ENCODE data around the gene A2M. TPM values are rescaled to one million over a fixed set of nuclear protein-coding genes. Genes with fewer than 3 reads are reported as not detected.
A peak's percentile ranks its signal among the peaks of the same experiment; 100 is the strongest.

Gene A2M
- polyA plus RNA-seq, 2 of the 4 experiments (the other 2 are of a cell fraction) = not detected

- Histone ChIP-seq H3K9me3 (no peaks in the 10 kb centered on the region), H3K4me3 (no peak overlapping the region), H3K27ac (no peak overlapping the region), H3K4me2 (no peak overlapping the region), H3K4me1 (no peaks in the 10 kb centered on the region)
- TF ChIP-seq, protein P1, sequence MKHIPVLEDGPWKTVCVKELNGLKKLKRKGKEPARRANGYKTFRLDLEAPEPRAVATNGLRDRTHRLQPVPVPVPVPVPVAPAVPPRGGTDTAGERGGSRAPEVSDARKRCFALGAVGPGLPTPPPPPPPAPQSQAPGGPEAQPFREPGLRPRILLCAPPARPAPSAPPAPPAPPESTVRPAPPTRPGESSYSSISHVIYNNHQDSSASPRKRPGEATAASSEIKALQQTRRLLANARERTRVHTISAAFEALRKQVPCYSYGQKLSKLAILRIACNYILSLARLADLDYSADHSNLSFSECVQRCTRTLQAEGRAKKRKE (CRISPR knock-in tag; IDR thresholded peaks at IDR 0.05; ENCODE audit: low read depth) = no peak
- TF ChIP-seq MYC (IDR thresholded peaks at IDR 0.05; ENCODE audit: borderline replicate concordance, low read length) (no peak), MAZ (IDR thresholded peaks at IDR 0.05; ENCODE audit: borderline replicate concordance, low read depth, low read length) (no peak), FOSL2 (IDR thresholded peaks at IDR 0.05) (no peak), FOSL2 (CRISPR knock-in tag; IDR thresholded peaks at IDR 0.05) (no peak), CEBPB (IDR thresholded peaks at IDR 0.05) (no peak), KDM5A (IDR thresholded peaks at IDR 0.05) (no peak)
- TF ChIP-seq, protein P2, sequence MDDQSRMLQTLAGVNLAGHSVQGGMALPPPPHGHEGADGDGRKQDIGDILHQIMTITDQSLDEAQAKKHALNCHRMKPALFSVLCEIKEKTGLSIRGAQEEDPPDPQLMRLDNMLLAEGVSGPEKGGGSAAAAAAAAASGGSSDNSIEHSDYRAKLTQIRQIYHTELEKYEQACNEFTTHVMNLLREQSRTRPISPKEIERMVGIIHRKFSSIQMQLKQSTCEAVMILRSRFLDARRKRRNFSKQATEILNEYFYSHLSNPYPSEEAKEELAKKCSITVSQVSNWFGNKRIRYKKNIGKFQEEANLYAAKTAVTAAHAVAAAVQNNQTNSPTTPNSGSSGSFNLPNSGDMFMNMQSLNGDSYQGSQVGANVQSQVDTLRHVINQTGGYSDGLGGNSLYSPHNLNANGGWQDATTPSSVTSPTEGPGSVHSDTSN (IDR thresholded peaks at IDR 0.05) = no peak
- TF ChIP-seq, protein P3, sequence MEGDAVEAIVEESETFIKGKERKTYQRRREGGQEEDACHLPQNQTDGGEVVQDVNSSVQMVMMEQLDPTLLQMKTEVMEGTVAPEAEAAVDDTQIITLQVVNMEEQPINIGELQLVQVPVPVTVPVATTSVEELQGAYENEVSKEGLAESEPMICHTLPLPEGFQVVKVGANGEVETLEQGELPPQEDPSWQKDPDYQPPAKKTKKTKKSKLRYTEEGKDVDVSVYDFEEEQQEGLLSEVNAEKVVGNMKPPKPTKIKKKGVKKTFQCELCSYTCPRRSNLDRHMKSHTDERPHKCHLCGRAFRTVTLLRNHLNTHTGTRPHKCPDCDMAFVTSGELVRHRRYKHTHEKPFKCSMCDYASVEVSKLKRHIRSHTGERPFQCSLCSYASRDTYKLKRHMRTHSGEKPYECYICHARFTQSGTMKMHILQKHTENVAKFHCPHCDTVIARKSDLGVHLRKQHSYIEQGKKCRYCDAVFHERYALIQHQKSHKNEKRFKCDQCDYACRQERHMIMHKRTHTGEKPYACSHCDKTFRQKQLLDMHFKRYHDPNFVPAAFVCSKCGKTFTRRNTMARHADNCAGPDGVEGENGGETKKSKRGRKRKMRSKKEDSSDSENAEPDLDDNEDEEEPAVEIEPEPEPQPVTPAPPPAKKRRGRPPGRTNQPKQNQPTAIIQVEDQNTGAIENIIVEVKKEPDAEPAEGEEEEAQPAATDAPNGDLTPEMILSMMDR (IDR thresholded peaks at IDR 0.05) = no peak
- POLR2A ChIA-PET = no interaction called here
- FAIRE-seq (peak; percentile 63), DNase-seq (ENCODE audit: low read depth in 1 of 2, low spot score in 1 of 2) (no peak), ATAC-seq (no peak)
- 41% methylated on average over 5 of the region's 5 CpGs for WGBS (ENCODE audit: missing lambda C conversion rate)
- CTCF ChIA-PET = interaction anchor here (2.5 to 2.8 kb wide), 2 partner anchors 9 to 17 kb away, joined by 7 to 10 read pairs; no protein-coding TSS in a partner anchor
Observed at GRCh38 chr12:9032202-9032964, 83.3 kb downstream of the A2M start.

GRCh38 chr12:9030776-9031175, 84.9 kb downstream of the A2M start:
- ATAC-seq (no peak), FAIRE-seq (no peak), DNase-seq (ENCODE audit: low read depth in 1 of 2, low spot score in 1 of 2) (no peak)
- no peak overlapping the region for H3K4me2 ChIP-seq
- POLR2A ChIA-PET = no interaction called here
- no peak overlapping the region for H3K4me3 ChIP-seq
- TF ChIP-seq NPAS2 (CRISPR knock-in tag; IDR thresholded peaks at IDR 0.05; ENCODE audit: borderline replicate concordance) (no peak), JUNB (IDR thresholded peaks at IDR 0.05) (no peak), GATA3 (IDR thresholded peaks at IDR 0.05; ENCODE audit: borderline replicate concordance) (no peak), EP300 (IDR thresholded peaks at IDR 0.05) (no peak), HEYL (CRISPR knock-in tag; IDR thresholded peaks at IDR 0.05) (no peak), CBX8 (IDR thresholded peaks at IDR 0.05) (no peak), RNF2 (IDR thresholded peaks at IDR 0.05; ENCODE audit: borderline replicate concordance, low read depth) (no peak), HOXA7 (CRISPR knock-in tag; IDR thresholded peaks at IDR 0.05) (no peak), CBX2 (IDR thresholded peaks at IDR 0.05; ENCODE audit: borderline replicate concordance, low read depth) (no peak), RAD21 (conservative IDR thresholded peaks at IDR 0.05 in 1 of 2, IDR thresholded peaks at IDR 0.05 in 1 of 2) (no peak), RCOR1 (IDR thresholded peaks at IDR 0.05; ENCODE audit: low read depth, low read length) (no peak), HDAC2 (IDR thresholded peaks at IDR 0.05) (no peak), BHLHE40 (IDR thresholded peaks at IDR 0.05; ENCODE audit: low read depth, low read length) (no peak)
- CTCF ChIA-PET = interaction anchor here (0.8 to 2.8 kb wide), 4 partner anchors 8 to 155 kb away, joined by 3 to 10 read pairs (median 7); no protein-coding TSS in a partner anchor
- H3K4me1 ChIP-seq = no peaks in the 10 kb centered on the region
- no peak overlapping the region for H3K27ac ChIP-seq
- 38% methylated on average over 2 of the region's 2 CpGs for WGBS (ENCODE audit: missing lambda C conversion rate)
- H3K9me3 ChIP-seq = no peaks in the 10 kb centered on the region
